ENCODE data around the gene ZNF860.
"Not testable (repeated sequence)": the region's sequence is repeated elsewhere in the genome, so short reads cannot be mapped to it uniquely, and the experiment has no call there.

Gene ZNF860

GRCh38 chr3:31960793-31961431 is 20.6 kb upstream of the ZNF860 start:
- no peak for DNase-seq (ENCODE audit: low read depth)

GRCh38 chr3:31962801-31963205 is 18.7 kb upstream of the ZNF860 start:
- no peak for DNase-seq (ENCODE audit: low read depth)

GRCh38 chr3:31966978-31967591 is 14.5 kb upstream of the ZNF860 start:
- no peak for DNase-seq (ENCODE audit: low read depth)

GRCh38 chr3:31967592-31967991 is 14.0 kb upstream of the ZNF860 start:
- DNase-seq (ENCODE audit: low read depth): no peak

- no peak for DNase-seq (ENCODE audit: low read depth)
These were observed 13.1 kb upstream of the ZNF860 start for GRCh38 chr3:31968369-31968926.

- no peak for DNase-seq (ENCODE audit: low read depth)
These were observed 12.6 kb upstream of the ZNF860 start for GRCh38 chr3:31968927-31969418.

- no peak for DNase-seq (ENCODE audit: low read depth)
These were observed 9.9 kb upstream of the ZNF860 start for GRCh38 chr3:31971607-31972006.

- no peak for DNase-seq (ENCODE audit: low read depth)
These were observed 8.5 kb upstream of the ZNF860 start for GRCh38 chr3:31973081-31973480.

GRCh38 chr3:31973837-31974236 is 7.7 kb upstream of the ZNF860 start:
- no peak for DNase-seq (ENCODE audit: low read depth)

GRCh38 chr3:31974471-31974870 is 7.1 kb upstream of the ZNF860 start:
- no peak for DNase-seq (ENCODE audit: low read depth)

- DNase-seq (ENCODE audit: low read depth): no peak
These were observed 6.6 kb upstream of the ZNF860 start for GRCh38 chr3:31974964-31975363.

- no peak for DNase-seq (ENCODE audit: low read depth)
These were observed 5.2 kb upstream of the ZNF860 start for GRCh38 chr3:31976302-31976701.

GRCh38 chr3:31977736-31978135 is 3.8 kb upstream of the ZNF860 start:
- no peak for DNase-seq (ENCODE audit: low read depth)

GRCh38 chr3:31978553-31978952 is 3.0 kb upstream of the ZNF860 start:
- no peak for DNase-seq (ENCODE audit: low read depth)

GRCh38 chr3:31979001-31979697 is 2.4 kb upstream of the ZNF860 start:
- no peak for DNase-seq (ENCODE audit: low read depth)

GRCh38 chr3:31980530-31981205 is 882 bp upstream of the ZNF860 start:
- no peak for DNase-seq (ENCODE audit: low read depth)

- no peak for DNase-seq (ENCODE audit: low read depth)
These were observed 2.8 kb downstream of the ZNF860 start for GRCh38 chr3:31984321-31984720.

- no peak for DNase-seq (ENCODE audit: low read depth)
These were observed 4.3 kb downstream of the ZNF860 start for GRCh38 chr3:31985831-31986230.

GRCh38 chr3:31988271-31988670 is 6.7 kb downstream of the ZNF860 start:
- no peak for DNase-seq (ENCODE audit: low read depth)

GRCh38 chr3:31992995-31993394 is 11.4 kb downstream of the ZNF860 start:
- not testable (repeated sequence) for DNase-seq (ENCODE audit: low read depth)

GRCh38 chr3:31993843-31994242 is 12.3 kb downstream of the ZNF860 start:
- DNase-seq (ENCODE audit: low read depth): no peak

- DNase-seq (ENCODE audit: low read depth): not testable (repeated sequence)
These were observed 13.5 kb downstream of the ZNF860 start for GRCh38 chr3:31995026-31995425.
